ENCODE results near the gene CHPF.
A peak's percentile ranks its signal among the peaks of the same experiment; 100 is the strongest.

Gene CHPF

DNA sequence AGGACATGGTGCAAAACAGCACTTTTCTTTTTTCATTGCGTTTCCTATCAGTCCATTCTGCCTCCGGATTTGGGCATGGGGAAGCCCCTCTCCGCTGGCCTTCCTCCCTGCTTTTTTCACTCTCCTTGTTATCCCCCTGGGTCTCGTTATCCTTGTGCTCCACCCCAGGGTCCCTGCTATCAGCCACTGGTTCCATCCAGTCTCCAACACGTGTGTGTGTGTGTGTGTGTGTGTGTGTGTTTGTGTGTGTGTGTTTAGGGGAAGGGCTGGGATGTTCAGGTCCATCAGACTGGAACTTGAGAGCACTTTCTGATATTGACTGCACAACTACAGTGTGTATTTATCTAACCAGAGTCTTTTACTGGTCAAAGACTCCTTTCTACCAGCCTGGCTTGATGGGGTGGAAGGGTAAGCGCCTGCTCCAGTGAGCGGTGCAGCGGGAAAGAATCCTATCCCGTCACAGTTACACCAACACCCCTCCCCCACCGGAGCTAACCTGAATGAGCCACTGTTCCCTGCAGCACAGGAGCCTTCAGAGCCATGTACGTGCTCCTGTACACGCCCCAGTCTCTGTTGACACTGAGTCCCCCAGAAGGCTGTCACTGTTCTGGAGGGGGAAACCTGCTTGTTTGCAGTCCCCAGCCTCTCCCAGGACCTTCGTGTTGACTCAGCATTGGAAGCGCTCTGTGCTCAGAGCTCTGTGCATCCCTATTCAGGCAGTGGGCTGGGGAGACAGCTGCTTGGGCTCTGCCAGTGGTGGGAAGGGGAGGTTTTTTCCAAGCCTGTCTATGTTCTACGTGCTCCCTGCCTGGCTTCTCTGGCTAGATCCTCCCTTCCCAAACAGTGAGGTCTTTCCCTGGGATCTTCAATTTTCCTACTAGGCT is 33.1 kb upstream of the CHPF start:
- TF ChIP-seq, protein P1, sequence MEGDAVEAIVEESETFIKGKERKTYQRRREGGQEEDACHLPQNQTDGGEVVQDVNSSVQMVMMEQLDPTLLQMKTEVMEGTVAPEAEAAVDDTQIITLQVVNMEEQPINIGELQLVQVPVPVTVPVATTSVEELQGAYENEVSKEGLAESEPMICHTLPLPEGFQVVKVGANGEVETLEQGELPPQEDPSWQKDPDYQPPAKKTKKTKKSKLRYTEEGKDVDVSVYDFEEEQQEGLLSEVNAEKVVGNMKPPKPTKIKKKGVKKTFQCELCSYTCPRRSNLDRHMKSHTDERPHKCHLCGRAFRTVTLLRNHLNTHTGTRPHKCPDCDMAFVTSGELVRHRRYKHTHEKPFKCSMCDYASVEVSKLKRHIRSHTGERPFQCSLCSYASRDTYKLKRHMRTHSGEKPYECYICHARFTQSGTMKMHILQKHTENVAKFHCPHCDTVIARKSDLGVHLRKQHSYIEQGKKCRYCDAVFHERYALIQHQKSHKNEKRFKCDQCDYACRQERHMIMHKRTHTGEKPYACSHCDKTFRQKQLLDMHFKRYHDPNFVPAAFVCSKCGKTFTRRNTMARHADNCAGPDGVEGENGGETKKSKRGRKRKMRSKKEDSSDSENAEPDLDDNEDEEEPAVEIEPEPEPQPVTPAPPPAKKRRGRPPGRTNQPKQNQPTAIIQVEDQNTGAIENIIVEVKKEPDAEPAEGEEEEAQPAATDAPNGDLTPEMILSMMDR (IDR thresholded peaks at IDR 0.05; ENCODE audit: low read depth, low read length) = no peak
- DNase-seq (ENCODE audit: low read depth in 2 of 2) = no peak
- H3K4me3 ChIP-seq (replicated peaks in 1 of 2; ENCODE audit: low read depth in 2 of 2, low read length in 2 of 2) = no peak overlapping the region

- no peak for DNase-seq (ENCODE audit: low read depth in 2 of 2)
- H3K4me3 ChIP-seq (replicated peaks in 1 of 2; ENCODE audit: low read depth in 2 of 2, low read length in 2 of 2) = no peak overlapping the region
- TF ChIP-seq, protein P1 (IDR thresholded peaks at IDR 0.05; ENCODE audit: low read depth, low read length) = no peak
Observed at GRCh38 chr2:219575566-219576504, 32.2 kb upstream of the CHPF start.

- DNase-seq (ENCODE audit: low read depth in 2 of 2) = no peak
- TF ChIP-seq, protein P1 (IDR thresholded peaks at IDR 0.05; ENCODE audit: low read depth, low read length) = no peak
- H3K4me3 ChIP-seq (replicated peaks in 1 of 2; ENCODE audit: low read depth in 2 of 2, low read length in 2 of 2) = no peak overlapping the region
Observed at GRCh38 chr2:219574484-219575311, 31.1 kb upstream of the CHPF start.

- no peak for DNase-seq (ENCODE audit: low read depth in 2 of 2)
- TF ChIP-seq, protein P1 (IDR thresholded peaks at IDR 0.05; ENCODE audit: low read depth, low read length) = no peak
- no peak overlapping the region for H3K4me3 ChIP-seq (replicated peaks in 1 of 2; ENCODE audit: low read depth in 2 of 2, low read length in 2 of 2)
Observed at GRCh38 chr2:219573166-219573565, 29.6 kb upstream of the CHPF start.

- TF ChIP-seq, protein P1 (IDR thresholded peaks at IDR 0.05; ENCODE audit: low read depth, low read length) = no peak
- DNase-seq (ENCODE audit: low read depth in 2 of 2) = no peak
- H3K4me3 ChIP-seq (replicated peaks in 1 of 2; ENCODE audit: low read depth in 2 of 2, low read length in 2 of 2) = peak within 1 kb of the TSS; percentile 40 to 70
Observed at GRCh38 chr2:219572237-219573001, 28.8 kb upstream of the CHPF start, which contains the start of gene INHA. INHA (plus strand) TSS chr2:219572310; CDS start chr2:219572375, 65 bp downstream.
